C1 segment of cervical spinal cord (tissue), 14 donors: ENCODE data around the gene CHST8.
"Not testable (repeated sequence)": the region's sequence is repeated elsewhere in the genome, so short reads cannot be mapped to it uniquely, and the experiment has no call there.

ENCODE experiments used
- DNase-seq, 14 donors: peaks; one replicate each; lab custom pipeline; 2025; lab: John Stamatoyannopoulos, UW

Gene CHST8, protein sequence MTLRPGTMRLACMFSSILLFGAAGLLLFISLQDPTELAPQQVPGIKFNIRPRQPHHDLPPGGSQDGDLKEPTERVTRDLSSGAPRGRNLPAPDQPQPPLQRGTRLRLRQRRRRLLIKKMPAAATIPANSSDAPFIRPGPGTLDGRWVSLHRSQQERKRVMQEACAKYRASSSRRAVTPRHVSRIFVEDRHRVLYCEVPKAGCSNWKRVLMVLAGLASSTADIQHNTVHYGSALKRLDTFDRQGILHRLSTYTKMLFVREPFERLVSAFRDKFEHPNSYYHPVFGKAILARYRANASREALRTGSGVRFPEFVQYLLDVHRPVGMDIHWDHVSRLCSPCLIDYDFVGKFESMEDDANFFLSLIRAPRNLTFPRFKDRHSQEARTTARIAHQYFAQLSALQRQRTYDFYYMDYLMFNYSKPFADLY

DNA sequence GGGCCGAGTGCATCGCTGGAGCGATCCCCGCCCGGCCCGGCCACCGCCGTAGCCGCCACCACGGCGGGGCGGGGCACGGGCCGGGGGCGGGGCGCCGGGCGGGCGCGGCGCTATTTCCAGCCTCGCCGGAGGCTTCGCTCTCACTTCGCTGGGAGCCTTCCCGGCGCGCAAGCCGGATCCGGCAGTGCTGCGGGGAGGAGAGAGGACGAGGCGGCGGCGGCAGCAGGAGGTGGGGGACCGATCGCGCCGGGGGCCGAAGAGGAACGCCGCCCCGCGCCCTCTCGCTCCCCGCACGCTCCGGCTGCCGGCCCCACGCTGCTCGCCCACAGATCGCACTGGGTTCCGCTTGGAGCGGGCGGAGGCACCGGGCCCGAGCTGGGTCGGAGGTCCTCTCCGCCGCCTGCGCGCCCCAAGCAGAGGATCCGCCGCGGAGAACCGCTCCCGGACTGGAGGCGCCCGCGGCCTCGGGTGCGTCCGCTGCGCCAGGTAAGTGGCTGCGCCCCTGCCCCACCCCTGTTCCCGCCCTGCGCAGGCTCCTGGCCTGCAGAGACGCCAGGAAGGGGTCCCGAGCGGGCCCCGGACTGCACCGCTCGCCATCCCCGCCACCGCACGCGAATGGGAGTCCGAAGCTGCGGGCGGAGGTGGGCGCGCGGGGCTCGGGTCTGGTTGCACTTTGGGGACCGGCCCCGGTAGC is at the start of gene CHST8:
Gene CHST8, plus strand, starts transcription at position 143 of the 694 bp plus-strand sequence. CDS start 67,309 bp downstream, outside the sequence.
- DNase-seq = peak in 5 of 14 donors; percentile 4 to 74 (median 12)

DNA sequence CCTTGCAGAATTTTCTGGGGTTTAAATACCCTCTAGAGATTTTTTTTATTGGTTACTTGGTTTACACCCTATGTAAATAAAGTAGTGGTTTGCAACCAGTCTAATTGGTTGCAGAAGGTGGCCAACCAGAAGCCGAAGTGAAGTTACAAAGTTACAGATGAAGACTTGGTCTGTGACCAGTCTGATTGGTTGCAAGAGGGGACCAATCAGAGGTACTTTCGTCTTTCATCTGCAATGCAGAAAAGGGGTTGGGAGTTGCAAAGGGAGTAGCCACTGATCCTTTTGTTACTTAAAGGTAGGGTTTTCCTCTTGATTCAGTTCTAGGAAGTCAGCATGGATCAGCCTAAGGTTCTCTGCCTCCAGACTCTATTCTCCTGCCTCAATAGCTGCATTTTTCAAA is 48.8 kb upstream of the CHST8 start:
- no peak for DNase-seq

- no peak for DNase-seq
Observed at GRCh38 chr19:33574824-33575223, 46.9 kb upstream of the CHST8 start.

- no peak for DNase-seq
Observed at GRCh38 chr19:33578697-33579096, 43.1 kb upstream of the CHST8 start.

DNA sequence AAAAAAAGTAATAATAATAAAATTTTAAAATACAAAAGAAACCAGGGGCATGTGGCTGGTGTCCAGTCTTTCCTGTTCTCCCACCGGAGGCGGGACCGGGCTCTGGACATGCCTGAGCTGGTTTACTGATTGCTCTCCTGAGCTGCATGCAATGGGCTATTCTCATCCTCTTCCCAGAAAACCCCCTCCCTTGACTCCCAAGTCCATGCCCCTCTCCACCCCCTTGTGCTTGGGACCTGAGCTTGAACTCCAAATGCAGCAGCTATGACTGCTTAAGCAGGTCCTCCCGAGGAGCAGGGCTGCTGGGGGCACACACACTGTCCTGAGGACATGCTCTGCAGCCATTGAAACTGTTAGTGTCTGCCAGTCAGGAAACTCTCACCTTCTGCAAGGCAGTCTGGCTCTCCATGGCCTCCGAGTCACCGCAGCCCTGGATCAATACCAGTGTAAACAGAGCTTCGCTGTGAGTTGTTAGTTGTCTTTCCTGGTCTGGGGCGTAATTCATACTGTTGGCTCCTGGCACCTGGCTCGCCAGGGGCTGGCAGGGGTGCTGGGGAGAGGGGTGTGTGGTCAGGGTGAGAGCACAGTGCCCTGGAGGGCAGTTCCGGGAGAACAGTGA is 41.6 kb upstream of the CHST8 start:
- DNase-seq = no peak

DNA sequence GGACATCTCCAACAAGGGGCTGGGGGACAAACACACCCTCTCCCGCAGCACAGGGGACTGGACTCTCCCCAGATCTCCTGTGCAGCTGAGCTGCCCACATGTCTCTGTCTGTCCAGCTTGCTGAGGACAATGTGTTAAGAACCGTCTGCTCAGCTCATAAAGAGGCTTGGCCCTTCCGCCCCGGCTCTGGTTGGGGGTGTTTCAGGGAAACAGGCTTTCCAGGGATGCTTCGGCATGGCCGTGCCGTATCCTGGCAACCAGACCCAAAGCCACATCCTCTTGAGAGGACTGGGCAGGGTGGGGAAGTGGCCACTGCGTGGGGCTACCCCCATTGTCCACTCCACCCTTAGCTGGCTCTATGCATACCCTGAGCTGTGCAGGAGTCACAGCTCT is 41.1 kb upstream of the CHST8 start:
- DNase-seq = peak in 4 of 14 donors; percentile 3 to 31 (median 6)

DNA sequence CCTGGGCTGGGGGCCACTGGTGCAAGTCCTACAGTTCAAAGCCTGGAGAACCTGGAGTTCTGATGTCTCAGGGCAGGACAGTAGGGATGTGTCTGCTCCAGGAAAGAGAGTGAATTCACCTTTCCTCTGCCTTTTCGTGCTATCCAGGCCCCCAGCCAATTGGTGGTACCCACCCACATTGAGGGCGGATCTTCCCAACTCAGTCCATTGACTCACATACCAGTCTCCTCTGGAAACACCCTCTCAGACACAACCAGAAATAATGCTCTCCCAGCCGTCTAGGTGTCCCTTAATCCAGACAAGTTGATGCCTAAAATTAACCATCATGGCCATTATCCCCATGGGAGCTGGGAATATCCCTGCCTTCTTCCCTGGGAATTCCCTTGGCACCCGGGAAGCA is 38.8 kb upstream of the CHST8 start:
- DNase-seq = no peak

DNA sequence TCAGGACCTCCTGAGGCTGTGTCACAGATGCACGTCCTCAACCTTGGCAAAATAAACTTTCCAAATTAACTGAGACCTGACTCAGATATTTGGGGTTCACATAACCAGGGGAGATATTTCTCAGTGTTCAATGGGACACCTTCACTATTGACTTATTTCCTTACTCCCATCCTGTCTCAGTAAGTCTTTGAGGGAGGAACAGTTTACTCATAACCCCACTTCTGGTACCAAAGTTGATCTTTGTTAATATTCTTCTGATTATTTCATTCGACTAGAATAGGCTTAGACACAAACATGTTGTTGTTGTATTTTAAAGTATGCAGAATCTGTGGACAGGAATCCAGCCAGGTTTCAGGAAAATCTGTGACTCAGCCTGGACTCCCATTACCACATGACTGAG is 34.6 kb upstream of the CHST8 start:
- DNase-seq = no peak

- no peak for DNase-seq
Observed at GRCh38 chr19:33590224-33590623, 31.5 kb upstream of the CHST8 start.

DNA sequence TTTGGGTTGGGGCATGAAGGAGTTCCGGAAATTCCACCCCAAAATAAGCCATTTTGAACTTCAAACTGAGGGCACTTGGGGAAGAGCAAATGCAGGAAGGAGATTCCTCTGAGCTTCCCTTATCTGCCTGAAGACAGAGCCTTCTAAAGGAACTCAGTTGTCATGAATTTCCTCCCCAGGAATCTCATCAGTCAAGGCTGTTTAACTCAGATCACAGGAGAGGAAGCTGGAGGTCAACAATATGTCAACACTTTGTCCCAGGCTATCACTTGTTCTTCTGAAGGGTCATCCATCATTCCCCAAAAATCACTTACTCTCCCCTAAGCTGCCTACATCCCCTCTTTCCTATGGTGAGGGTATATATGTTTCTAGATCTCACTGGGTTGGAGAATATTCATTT is 26.0 kb upstream of the CHST8 start:
- DNase-seq = no peak

GRCh38 chr19:33601583-33601982 is 20.2 kb upstream of the CHST8 start:
- no peak for DNase-seq

DNA sequence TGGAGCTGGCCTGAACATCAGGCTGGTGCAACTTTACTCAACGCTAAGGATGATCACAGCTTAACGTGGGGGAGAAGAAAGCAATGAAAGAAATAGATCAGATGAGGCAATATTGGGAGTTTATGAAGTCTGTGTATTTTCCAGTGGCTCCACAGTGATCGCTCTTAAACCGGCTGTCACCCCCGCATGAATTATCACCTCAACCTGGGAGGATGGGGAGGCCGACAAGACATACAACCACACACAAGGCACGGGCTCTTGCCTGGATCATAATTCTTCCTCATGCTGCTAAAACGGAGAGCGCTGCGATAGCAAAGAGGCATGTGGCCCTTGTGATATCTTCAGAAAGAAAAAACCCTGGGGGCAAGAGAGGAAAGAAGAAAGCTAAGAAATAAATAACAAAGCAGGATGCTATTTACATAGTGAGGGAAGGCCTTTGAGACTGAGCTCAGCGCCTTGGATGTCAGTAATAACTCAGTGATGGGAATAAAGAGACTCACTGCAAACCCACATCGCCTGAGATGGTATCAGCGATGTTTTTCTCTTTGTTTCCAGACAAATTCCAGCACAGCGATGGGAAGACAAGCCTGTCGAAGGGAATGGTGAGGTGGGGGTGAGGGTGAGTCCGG is 19.1 kb upstream of the CHST8 start:
- DNase-seq = no peak

DNA sequence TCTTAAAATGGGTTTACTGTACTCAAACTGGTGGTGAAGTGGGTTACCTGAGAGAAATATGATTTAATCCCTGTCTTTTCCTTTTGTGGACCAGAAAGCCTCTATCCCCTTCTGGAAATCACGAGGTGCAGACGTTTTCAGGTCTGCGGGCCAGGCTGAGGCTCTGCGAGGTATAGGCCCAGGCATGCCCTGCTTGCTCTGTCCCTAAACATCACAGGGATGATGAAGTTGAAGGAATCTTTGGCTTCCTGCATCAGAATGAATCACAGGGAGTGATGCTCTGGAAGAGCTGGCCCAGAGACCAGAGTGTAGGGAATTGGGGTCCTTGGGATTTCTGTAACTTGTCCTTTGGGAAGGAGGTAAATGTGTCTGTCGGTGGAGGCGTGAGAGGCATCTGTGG is 18.4 kb upstream of the CHST8 start:
- no peak for DNase-seq

GRCh38 chr19:33604651-33605050 is 17.1 kb upstream of the CHST8 start:
- DNase-seq = no peak

DNA sequence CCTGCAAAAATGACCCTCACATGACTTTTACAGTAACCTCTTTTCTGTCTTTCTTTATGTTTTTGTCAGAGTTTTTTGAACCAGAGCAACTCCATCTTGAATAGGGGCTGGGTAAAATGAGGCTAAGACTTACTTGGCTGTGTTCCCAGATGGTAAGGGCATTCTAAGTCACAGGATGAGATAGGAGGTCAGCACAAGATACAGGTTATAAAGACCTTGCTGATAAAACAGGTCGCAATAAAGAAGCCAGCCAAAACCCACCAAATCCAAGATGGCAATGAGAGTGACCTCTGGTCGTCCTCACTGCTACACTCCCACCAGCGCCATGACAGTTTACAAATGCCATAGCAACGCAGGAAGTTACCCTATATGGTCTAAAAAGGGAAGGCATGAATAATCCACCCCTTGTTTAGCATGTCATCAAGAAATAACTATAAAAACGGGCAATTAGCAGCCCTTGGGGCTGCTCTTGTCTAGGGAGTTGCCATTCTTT is 15.9 kb upstream of the CHST8 start:
- not testable (repeated sequence) for DNase-seq

DNA sequence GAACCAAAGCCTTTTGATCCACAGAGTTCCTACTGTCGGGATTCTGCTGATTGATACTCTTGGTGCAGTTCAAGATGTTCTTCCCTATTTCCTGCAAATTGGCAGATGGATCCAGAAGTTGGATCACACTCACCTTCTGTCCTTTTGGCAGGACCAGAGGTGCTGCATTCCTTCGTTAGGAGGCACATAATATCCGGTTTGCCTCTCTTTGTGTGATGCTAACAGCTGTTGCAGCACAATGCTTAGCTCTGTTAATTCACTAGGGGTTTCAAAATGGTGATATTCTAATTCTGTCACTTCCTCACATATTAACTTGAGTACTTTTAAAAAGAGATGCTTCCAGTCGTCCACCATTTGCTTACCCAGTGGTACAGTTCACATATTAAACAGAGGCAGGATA is 15.2 kb upstream of the CHST8 start:
- DNase-seq = no peak

GRCh38 chr19:33609353-33609752 is 12.4 kb upstream of the CHST8 start:
- no peak for DNase-seq

GRCh38 chr19:33610588-33610987 is 11.2 kb upstream of the CHST8 start:
- no peak for DNase-seq

DNA sequence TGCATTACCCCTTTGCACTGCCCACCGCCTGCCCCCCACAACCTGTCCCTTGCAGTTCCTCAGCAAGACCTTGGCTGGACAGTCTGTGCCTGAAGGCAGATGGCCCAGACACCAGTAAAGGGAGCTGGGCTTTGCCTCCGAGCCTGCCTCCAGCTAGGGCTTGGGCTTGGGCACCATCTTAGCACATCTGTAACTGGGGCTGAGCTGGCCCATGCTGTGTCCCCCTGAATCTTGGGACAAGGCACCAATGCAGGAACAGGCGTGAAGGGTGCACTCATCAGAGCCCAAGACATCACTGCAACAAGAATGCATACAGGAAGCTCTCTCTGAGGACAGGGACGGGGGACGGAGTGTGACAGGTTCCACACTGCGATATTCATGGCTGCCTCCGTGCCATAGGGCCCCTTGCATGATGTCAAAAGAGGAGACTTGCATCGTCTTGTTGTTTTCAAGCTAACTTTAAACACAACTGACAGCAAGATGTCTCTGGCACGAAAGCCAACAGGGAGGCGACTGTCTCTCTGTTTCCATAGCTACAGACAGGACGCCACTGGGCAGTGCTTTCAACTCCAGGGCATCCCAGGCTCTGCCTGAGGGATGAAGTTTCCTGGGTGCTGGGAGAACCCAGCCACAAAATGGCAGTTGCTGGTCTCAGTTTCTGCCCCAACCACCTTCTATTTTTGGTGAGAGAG is 8.7 kb upstream of the CHST8 start:
- no peak for DNase-seq

DNA sequence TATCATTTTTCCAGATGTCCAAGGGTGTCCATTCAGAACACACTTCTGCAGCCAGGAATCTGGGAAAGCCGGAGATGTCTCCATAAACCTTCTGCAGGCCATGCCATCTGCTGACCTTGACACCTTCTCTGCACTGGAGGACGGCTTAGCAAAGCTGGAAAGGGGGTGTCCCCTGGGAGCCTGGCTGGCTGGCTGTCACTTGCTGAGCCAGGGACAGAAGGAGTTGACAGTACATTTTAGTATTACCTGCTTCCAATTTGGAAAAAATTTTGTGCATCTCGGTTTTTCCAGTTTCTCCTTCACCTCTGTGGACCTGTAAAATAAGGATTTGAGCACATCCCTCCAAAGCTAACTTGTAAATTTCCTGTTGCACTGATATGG is 8.1 kb upstream of the CHST8 start:
- DNase-seq = no peak

- no peak for DNase-seq
Observed at GRCh38 chr19:33616346-33616745, 5.4 kb upstream of the CHST8 start.
